C4-2B (cell line): ENCODE measurements around the gene CSTPP1.

Source experiments
- H3K27ac ChIP-seq: fragments of 450-650 bp; 2 replicates; pipeline ENCODE4 v1.5.1; 2017
- ZFX ChIP-seq: fragments of 450-650 bp; IDR thresholded peaks from 2 replicates; pipeline ENCODE4 v1.6.1; 2017
- TF ChIP-seq, protein P1 (sequence below): fragments of 450-650 bp; conservative IDR thresholded peaks from 2 replicates; pipeline ENCODE4 v1.5.1; 2017; ENCODE audit warnings: mild to moderate bottlenecking

CSTPP1 gene, protein sequence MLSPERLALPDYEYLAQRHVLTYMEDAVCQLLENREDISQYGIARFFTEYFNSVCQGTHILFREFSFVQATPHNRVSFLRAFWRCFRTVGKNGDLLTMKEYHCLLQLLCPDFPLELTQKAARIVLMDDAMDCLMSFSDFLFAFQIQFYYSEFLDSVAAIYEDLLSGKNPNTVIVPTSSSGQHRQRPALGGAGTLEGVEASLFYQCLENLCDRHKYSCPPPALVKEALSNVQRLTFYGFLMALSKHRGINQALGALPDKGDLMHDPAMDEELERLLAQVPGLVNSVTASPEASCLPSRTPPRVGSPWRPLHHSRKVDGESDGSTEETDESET

DNA sequence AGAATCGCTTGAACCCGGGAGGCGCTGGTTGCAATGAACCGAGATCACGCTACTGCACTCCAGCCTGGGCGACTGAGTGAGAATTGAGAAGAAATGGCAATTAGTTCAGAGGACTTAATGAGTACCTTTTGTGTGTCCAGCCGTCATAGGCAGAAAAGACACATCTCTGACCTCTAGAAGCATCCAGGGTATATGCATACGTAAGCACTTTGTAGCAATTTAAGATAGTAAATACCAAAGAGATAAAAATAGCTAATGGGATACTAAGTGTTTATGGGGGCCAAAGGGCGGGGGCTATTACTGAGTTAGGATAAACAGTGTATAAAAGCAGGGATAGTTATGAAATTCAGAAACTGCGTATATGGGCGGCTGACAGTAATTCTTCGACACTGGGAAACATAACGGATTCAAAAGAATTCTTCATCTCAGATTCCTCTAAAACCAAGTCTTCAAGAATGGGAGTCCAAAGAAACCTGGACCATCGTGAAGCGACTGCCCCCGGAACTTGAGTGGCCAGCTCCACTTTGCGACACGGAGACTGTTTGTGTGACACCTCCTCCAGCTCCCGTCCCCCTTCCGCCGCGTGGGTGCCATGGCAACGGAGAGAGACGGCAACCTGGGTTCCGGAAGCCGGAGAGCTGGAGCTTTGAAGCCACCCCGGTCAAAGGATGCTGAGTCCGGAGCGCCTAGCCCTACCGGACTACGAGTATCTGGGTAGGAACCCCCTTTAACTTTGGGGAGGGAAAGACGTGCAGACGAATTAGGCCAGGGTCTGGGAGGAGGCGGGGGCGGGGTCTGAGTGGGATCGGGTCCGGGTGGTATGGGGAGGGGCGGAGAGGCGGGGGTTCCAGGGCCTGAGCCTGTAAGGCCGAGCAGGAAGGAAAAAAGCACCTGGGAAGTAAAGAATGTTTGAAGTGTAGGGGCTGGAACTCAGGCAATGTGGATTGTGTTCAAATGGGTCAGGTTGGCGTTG, at the start of gene CSTPP1:
Gene CSTPP1 (plus strand): TSS at position 624 of the 973 bp plus-strand sequence. CDS start 45 bp downstream, at position 669.
- H3K27ac ChIP-seq, result peak within 1 kb of the TSS; percentile 43
- TF ChIP-seq, protein P1, sequence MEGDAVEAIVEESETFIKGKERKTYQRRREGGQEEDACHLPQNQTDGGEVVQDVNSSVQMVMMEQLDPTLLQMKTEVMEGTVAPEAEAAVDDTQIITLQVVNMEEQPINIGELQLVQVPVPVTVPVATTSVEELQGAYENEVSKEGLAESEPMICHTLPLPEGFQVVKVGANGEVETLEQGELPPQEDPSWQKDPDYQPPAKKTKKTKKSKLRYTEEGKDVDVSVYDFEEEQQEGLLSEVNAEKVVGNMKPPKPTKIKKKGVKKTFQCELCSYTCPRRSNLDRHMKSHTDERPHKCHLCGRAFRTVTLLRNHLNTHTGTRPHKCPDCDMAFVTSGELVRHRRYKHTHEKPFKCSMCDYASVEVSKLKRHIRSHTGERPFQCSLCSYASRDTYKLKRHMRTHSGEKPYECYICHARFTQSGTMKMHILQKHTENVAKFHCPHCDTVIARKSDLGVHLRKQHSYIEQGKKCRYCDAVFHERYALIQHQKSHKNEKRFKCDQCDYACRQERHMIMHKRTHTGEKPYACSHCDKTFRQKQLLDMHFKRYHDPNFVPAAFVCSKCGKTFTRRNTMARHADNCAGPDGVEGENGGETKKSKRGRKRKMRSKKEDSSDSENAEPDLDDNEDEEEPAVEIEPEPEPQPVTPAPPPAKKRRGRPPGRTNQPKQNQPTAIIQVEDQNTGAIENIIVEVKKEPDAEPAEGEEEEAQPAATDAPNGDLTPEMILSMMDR, result no peak
- TF ChIP-seq ZFX, result peak; percentile 23; the same call in 1 of the 2 replicates

GRCh38 chr11:46888636-46889035, 47.9 kb upstream of the CSTPP1 start:
- TF ChIP-seq, protein P1, result no peak
- no peak for TF ChIP-seq ZFX
- H3K27ac ChIP-seq, result no peak overlapping the region

DNA sequence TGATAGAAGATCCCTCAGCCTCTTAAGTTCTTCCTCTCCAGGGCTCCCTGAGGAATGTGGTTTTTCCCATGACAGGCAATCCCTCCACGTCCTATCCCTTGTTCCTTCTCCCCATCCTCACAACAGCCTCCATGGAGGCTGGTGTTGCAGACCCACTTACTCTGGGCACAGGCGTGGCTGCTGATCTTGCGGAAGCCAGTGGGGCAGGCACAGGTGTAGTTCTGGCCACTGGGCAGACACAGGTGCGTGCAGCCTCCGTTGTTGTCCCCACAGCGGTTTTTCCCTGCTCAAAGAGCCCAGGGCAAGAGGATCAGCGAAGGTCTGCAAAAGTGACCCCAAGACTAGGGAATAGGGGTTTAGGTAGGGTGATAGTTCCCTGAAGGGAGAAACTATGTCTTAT, 47.3 kb upstream of the CSTPP1 start:
- TF ChIP-seq, protein P1, result no peak
- no peak for TF ChIP-seq ZFX
- no peak overlapping the region for H3K27ac ChIP-seq

DNA sequence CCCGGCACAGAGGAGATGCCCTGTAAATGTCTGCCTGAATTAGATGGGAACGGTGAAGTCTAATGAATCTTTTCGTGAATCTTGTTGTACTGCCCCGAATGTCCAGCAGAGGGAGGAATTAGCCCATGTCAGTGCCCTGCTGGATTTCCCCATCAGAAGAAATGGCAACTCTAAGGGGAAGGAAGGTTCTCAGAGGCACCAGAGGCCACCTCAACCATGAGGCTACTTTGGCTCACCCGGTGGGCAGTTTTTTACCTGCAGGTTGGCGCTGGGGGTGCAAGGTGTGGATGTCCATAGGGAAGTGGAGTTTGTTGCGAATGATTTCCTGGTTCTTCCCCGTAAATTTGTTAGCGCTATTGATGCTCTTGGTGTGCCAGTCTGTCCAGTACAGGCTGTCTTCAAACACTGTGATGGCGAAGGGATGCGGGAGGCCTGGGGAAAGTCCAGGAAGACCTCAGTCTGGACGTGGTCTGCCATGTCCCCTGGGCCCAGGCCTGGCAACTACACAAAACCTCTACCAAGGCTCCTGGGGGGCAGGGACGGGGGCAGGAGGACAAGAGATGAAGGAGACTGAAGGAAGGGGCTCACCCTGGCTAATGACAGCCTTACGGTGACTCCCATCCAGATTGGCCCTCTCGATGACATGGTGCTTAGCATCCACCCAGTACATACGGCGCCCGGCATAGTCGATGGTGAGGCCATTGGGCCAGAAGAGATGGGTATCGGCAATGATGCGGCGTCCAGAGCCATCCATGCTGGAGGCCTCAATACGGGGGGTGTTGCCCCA, 46.7 kb upstream of the CSTPP1 start:
- H3K27ac ChIP-seq, result no peak overlapping the region
- TF ChIP-seq, protein P1, result peak; percentile 93
- TF ChIP-seq ZFX, result no peak

DNA sequence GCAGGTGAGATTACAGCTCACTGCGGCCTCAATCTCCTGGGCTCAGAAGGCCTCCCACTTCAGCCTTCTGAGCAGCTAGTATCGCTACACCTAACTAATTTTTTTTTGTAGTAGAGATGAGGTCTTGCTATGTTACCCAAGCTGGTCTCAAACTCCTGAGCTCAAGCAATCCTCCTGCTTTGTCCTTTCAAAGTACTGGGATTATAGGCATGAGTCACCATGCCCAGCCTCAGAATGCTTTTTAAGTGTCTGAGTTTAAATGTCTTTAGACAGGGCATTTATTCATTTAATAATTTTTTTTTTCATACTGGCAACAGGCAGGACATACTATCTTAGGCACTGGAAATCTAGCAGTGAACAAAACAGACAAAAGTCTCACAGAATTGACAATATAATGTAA, 45.9 kb upstream of the CSTPP1 start:
- no peak overlapping the region for H3K27ac ChIP-seq

DNA sequence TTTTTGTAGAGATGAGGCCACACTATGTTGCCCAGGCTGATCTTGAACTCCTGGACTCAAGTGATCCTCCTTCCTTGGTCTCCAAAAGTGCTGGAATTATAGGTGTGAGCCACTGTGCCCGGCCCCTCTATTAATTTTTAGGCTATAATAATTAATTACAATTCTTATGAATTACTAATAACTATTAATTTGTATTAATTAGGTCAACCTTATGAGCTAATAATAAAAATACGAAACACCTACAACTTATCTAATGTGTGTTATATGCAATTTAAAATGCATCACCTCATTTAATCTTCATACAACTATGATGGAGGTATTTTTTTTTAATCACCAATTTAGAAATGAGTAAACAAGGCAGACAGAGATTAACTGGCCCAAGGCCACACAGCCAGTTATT, 44.5 kb upstream of the CSTPP1 start:
- TF ChIP-seq ZFX, result no peak
- TF ChIP-seq, protein P1, result no peak
- no peak overlapping the region for H3K27ac ChIP-seq

More for the DNA sequence above, 45.9 kb upstream of the CSTPP1 start:
- TF ChIP-seq, protein P1, result no peak
- no peak for TF ChIP-seq ZFX
